NT2/D1 (cell line): ENCODE measurements around the gene VMP1.

Experiments
- SUZ12 ChIP-seq: IDR thresholded peaks from 2 replicates; pipeline ENCODE4 v1.6.1; 2011; ENCODE audit not compliant: insufficient read length, insufficient read depth; ENCODE audit errors: extremely low read depth
- YY1 ChIP-seq: IDR thresholded peaks from 2 replicates; pipeline ENCODE4 v1.6.1; 2011; ENCODE audit not compliant: insufficient read length, insufficient read depth
- ZNF274 ChIP-seq: IDR thresholded peaks from 2 replicates; pipeline ENCODE4 v1.6.1; 2011; ENCODE audit warnings: mild to moderate bottlenecking, low read depth, low read length

DNA sequence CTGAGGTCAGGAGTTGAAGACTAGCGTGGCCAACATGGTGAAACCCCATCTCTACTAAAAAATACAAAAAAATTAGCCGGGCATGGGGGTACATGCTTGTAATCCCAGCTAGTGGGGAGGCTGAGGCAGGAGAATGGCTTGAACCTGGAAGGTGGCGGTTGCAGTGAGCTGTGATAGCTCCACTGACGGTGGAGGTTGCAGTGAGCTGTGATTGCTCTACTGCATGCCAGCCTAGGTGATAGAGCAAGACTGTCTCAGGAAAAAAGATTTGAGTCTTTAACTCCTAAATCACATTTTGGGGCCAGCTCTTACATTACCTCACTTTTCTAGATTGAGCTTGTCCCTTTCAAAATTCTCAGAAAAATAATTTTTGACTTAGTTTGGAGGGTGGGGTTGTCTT is 15.2 kb downstream of the VMP1 start:
- TF ChIP-seq ZNF274 (no peak), YY1 (no peak), SUZ12 (no peak)
